GM19193 (cell line): ENCODE results near the gene WNT11.

Source experiments
- POLR2A ChIP-seq: IDR thresholded peaks from 4 replicates; pipeline ENCODE4 v1.6.1; 2011; ENCODE audit not compliant: insufficient read depth, insufficient read length; ENCODE audit errors: extremely low read depth

WNT11 gene

DNA sequence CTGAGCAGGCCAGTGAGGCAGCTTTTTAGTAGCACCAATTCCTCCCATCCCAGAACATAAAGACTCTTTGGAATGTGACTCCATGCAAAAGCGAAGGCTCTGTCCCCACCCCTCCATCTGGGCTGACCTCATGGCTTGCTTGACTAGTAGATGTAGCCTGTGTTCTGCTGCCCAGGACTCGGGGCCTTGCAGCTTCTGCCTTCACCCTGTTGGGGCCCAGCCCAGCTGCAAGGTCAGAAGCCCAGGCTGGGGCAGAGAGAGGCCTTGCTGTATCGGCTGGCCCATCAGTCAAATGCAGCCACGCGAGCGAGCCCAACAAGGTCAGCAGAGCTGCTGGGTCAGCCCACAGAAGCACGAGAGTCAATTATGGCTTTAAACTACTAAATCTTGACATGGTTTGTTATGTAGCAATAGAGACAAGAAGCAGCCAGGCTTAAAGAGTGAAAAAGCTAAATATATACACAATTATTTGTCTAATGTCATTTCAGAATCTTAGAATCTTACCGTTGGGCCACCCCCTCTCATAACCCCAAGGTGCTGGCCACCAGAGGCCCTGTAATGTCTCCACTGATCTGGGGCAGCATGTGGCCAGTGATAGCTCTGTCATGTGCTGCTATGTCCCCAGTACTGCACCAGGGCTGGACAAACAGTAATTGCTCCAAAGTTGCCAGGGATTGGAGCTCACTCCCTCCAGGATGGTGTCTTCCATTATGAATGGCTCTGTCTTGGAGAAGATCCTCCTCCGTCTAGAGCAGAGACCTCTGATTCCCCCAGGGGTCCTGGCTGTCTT, 10.4 kb upstream of the WNT11 start:
- no peak for TF ChIP-seq POLR2A

GRCh38 chr11:76215941-76216340, 9.6 kb upstream of the WNT11 start:
- no peak for TF ChIP-seq POLR2A

GRCh38 chr11:76214968-76215548, 8.8 kb upstream of the WNT11 start:
- TF ChIP-seq POLR2A = no peak

GRCh38 chr11:76214186-76214585, 7.9 kb upstream of the WNT11 start:
- no peak for TF ChIP-seq POLR2A

DNA sequence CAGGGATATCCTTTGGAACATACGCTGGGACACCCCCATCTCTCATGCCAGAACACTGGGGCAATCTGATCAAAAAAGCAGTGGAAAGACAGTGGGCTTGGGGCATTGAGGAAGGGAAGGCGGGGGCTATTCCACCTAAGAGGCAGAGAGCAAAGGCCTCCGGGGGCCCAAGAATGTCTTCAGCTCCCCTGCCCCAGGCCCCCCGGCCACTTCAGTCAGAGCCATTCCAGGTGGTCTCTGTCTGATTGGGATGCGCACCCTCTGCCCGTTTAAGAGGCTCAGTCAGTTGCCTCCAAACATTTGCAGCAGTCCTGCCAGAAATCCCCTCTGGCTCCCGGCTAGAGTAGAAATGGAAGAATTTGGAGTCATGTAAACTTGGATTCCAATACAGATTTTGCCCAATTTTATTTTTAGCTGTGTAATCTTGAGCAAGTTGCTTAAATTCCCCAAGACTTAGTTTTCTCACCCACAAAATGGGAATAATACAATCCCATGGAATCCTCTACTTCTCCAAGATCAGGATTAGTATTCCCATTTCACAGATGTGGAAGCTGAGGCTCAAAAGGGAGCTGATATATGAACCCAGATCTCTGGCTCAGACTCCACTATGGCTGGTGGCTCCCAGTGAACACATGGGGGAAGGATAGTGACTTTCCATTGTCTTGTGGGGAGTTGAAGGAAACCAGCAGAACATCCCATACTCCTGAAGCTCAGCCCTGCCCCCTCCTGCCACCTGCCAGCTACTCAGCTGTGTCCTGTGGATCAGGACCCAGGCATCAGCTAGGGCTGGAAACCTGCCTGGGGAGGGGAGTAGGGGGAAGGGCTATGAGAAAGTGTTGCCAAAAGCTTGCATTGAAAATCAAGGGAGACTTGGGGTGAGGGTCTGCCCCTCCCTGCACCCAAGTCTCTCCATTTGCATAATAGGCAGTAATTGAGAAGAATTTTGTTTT, 6.1 kb upstream of the WNT11 start:
- TF ChIP-seq POLR2A = no peak

DNA sequence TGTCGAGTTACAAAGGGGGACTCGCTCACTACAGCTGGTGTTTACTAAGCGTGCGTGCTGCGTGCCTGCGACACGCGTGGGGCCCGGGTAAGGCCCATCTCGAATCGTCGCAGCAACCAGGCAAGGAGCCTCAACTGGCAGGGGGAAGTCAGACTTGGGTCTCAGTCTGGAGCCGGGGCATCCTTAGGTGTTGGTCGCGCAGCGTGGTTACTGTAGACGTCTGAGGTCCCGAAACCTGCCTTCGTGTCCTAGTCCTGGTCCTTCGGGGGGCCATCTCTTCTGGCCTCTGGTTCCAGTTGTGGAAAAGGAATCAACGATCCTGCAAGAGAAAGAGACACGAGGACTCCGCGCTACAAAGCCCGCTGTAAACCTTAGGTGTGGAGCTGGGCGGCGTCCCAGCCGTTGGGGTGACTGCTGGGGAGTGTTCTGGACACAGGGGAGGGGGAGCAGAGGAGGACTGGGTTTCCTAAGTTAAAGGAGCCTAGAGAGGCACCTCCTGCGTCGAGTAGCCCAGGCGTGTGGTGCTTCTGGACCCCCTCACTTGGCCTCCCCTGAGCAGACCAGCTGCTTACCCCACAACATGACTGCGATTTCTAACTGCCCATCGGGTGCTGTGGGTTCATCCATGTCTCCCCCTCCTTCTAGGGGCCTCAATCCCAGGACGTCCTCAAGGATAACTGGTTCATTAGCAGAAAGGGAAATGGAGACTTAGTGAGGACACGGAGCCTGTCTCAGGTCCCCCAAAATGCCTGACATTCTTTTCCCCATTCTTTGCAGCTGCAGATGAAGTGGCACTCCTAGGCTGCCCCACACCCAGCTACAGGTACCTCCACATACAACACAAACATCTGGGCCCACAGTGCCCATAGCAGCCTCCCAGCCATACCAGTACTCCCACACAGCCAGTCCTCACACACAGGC, 4.9 kb upstream of the WNT11 start:
- TF ChIP-seq POLR2A = no peak

GRCh38 chr11:76209973-76210930, 4.0 kb upstream of the WNT11 start:
- no peak for TF ChIP-seq POLR2A

GRCh38 chr11:76209375-76209972, 3.2 kb upstream of the WNT11 start:
- no peak for TF ChIP-seq POLR2A

DNA sequence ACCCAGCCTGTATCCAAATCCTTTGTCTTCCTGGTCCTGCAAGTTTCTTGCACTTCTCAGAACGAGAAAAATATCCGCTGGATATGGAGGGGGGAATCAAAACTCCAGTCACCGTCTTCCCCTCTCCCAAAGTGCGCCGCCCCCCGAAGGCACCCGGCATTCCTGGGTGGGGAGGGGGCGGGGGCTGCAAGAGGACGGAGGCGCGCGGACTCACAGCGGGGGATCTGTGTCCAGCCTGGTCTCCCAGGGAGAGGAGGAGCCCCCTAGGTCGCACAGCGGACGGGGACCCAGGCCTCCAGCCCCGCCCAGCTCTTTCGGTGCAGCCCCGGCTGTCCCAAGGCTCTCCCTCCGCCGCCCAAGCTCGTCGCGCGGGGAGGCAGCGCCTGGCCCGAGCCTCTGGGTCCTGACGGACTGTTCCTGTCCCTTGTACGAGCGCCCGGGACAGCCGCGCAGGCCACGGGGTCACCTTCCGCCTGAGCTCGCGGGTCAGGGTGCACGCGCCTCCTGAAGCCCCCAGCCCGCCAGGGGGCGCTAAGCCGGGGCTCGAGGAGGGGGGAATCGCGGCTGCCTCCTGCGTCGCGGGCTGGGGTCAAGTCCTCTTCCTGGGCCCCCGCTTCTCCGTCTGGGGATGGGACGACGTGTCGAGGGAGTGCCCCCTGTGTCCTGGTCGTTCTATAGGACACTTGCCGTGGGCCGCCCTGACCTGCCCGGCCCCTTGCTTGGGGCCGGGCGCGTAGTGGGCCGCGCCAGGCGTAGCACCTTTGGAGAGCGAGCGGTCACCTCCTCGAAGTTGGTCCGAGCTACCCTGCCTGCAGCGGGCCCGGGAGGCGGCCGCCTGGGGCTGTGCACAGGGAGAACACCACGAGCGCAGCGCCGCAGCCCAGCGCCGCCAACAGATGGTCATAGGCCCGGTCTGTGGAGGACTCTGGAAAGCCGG, 2.4 kb upstream of the WNT11 start:
- no peak for TF ChIP-seq POLR2A

DNA sequence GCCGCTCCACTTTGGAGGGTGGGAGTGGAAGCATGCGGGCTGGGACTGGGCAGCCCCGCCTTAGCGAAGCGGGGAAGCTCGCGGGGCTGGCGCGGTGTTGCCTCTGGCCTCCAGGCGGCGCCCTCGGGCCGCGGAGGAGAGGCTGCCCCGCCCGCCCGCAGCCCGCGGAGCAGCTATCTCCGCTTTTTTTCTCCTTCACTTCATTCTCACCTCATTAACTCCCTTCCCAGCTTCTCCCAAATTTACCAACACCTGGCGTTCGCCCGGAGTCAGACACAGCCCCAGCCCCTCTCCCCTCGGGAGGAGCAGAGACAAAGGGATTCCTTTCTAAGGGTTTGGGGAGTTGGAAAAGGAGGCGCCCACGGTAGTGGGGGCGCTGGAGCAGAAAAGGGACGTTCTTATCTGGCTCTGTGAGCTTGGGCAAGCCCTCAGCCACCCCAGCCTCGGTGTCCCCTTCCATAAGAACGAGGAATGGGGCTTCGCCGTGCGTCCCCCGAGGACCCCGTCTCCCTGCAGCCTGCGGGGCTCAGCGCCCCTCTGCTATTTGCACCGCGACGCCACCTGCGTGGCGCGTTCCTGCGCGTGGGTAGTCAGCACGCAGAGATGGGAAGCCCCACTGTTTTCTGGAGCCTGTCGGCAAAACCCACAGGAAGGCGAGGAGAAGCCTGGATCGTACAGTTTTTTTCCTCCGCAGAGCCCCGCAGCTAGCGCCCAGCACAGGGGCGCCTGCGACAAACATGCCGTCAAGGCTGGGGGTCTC, 1.5 kb upstream of the WNT11 start:
- TF ChIP-seq POLR2A = no peak

GRCh38 chr11:76206077-76206326, 300 bp downstream of the WNT11 start:
- no peak for TF ChIP-seq POLR2A
